Posterior cingulate gyrus (tissue), 11 donors: Measurements from ENCODE around the gene GNAL.
"Not testable (repeated sequence)": the region's sequence is repeated elsewhere in the genome, so short reads cannot be mapped to it uniquely, and the experiment has no call there.

Experiments
- DNase-seq, 10 donors: peaks; one replicate each; pipeline versions ENCODE4 v3.0.0 to v3.0.0-alpha.2; 2020 to 2021; ENCODE audit warnings: mixed read lengths in 3 of 10
- intact Hi-C: fragments of 100-400 bp; cut with DNase I; formaldehyde crosslinking; loops from one replicate; pipeline ENCODE4 v1.15.1; 2023

GNAL gene

GRCh38 chr18:11668441-11669169 lies 20.5 kb upstream of the GNAL start:
- DNase-seq, result no peak
- intact Hi-C loops, result no loop called here

DNA sequence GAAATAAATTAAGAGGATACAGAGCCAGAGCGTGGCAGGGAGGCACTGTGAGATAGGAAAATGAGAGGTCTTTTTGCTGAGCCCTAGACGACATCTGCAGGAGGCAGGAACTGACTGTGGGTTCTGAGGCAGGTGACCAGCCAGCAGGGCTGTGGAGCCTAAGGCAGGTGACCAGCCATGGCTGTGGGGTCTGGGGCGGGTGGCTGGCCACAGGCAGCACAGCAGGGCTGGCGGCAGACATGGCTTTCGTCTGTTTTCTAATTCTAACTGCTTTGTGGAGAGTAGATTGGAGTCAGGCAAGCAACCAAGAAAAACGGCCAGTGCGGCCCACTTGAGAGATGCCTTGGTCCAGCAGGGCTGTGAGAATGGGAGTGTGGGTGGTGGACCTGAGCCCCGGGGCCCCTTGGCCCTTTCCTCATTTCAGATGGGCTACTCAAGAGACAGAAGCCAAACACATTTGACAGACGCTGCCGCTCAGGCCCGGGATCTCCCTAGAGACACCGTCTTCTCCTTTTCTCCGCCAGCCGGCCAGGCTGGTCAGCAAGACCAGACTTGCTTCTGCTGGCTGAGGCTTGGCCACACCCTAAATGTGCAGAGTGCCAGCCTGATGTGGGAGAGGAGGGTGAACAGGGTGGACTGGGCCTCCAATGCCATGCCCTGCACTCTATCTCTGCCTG lies 19.7 kb upstream of the GNAL start:
- no peak for DNase-seq
- intact Hi-C loops, result no loop called here

- DNase-seq, result no peak
- intact Hi-C loops, result no loop called here
Observed at GRCh38 chr18:11669948-11670275, 19.2 kb upstream of the GNAL start.

DNA sequence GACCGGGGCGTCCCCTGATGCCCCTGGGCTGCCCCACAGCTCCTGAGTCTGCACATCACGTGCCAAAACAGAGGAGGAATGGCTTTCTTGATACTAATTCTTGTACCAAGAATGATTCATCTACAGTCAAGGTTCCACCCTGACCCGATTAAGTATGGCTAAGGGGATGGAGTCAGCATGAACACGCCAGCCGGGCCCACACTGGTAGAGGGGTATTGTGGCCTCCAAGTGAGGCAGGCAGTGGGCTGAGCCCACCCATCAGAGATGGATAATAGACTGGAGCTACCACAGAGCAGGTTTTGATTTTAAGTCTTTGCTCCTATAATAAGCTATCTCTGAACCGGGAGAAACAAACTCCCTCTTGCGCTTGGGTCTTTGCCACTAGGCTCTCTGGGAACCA lies 17.9 kb upstream of the GNAL start:
- intact Hi-C loops, result no loop called here
- DNase-seq, result no peak

GRCh38 chr18:11672198-11672597 lies 16.9 kb upstream of the GNAL start:
- intact Hi-C loops, result no loop called here
- peak in 1 of 10 donors; percentile 80 for DNase-seq

GRCh38 chr18:11672846-11673454 lies 16.1 kb upstream of the GNAL start:
- no peak for DNase-seq
- intact Hi-C loops, result no loop called here

DNA sequence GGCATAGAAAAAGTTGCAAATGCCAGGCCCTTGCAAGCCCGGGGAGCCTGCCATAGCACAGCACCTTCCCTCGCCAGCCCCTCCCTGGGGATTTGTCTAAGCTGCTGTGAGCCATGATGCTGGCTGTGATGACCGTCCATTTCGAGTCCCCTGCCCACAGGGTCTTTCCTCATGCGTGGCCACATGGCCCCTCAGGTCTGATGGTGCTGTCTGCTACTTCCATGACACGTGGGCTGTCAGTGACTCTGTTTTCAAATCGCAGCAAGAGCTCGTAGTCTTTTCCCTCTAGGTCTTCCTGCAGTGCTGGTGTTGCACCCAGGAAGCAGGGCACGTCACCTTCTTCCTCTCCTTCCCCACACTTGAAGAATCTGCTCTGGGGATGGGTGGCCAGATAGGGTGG lies 15.5 kb upstream of the GNAL start:
- DNase-seq, result no peak
- intact Hi-C loops, result no loop called here

DNA sequence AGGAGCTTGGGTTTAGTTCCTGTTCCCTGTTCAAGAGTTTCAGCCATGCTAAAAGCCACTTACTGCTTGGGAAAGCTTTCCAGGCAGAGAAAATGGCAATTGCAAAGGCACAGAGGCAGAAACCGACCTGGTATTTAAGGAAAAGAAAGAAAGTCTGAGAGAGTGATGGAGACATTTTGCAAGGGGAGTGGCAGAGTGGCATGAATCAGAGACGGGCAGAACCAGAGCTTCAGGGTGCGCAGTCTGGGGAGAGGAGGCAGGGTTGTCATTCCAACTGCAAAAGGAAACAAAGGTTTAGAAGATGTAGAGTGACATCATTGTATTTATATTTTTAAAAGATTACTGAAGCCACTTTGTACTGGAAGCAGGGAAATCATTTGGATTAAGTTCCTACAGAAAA lies 14.9 kb upstream of the GNAL start:
- DNase-seq, result no peak
- intact Hi-C loops, result no loop called here

- intact Hi-C loops, result no loop called here
- DNase-seq, result no peak
Observed at GRCh38 chr18:11676386-11676785, 12.7 kb upstream of the GNAL start.

DNA sequence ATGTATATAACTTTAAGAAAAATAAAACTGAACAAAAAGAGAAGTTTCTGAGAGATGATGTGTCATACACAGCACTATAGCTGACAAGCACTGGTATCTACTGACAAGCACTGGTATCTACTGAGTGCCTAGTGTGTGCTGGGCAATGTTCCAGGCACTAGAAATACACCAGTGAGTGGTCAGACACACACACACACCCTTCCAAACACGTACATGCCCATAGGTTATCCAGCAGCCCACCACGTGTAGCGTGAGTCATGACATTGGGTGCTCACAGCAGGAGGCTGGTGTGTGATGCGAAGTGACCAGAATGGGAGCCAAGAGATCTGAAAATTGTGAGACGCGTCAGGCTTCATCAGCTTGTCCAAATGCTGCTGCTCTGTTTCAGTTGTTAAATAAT lies 12.2 kb upstream of the GNAL start:
- DNase-seq, result no peak
- intact Hi-C loops, result no loop called here

DNA sequence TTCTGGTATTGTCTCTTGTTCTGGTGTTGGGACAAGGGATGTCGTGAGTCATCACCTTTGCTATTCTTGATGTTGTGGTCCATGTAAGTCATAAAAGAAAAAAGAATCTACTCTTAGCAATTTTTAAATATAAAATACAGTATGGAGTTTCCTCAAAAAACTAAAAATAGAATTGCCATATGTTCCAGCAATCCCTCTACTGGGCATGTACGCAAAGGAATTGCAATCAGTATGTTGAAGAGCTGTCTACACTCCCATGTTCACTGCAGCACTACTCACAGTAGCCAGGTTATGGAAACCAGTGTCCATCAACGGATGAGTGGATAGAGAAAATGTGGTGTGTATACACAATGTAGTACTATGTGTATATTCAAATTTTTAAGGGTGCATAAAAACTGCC lies 10.9 kb upstream of the GNAL start:
- DNase-seq, result no peak
- intact Hi-C loops, result no loop called here

DNA sequence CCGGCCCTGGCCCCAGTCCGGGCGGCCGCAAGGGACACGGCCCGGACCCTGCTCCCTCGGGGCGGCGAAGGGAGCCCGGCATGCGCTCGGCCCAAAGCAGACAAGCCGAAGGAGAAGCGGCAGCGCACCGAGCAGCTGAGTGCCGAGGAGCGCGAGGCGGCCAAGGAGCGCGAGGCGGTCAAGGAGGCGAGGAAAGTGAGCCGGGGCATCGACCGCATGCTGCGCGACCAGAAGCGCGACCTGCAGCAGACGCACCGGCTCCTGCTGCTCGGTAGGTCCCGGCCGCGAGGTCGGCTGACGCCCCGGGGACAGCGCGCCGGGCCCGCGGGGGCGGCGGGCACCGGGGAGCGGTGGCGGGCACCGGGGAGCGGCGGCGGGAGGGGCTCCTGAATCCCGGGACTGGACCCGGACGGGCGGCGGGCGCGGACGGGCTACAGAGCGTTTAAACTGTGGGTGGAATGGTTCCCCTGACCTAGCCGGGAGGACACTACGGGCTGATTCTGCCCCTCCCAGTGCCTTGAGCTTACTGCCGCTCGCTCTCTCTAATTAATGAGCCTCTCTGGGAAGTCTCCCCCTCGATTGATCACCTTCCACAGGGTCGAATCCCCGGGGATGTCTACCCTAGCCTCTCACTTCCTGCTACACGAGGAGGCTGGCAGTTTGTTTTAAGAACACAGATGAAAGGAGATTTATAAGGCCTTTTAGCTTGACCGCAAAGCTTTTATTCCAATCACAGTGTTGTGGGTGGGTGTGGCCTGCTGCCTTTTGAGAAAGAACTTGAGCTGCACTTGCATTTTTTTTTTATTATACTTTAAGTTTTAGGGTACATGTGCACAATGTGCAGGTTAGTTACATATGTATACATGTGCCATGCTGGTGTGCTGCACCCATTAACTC lies 853 bp downstream of the GNAL start:
- intact Hi-C loops, result no loop called here
- peak in 5 of 10 donors; percentile 17 to 84 (median 72) for DNase-seq

DNA sequence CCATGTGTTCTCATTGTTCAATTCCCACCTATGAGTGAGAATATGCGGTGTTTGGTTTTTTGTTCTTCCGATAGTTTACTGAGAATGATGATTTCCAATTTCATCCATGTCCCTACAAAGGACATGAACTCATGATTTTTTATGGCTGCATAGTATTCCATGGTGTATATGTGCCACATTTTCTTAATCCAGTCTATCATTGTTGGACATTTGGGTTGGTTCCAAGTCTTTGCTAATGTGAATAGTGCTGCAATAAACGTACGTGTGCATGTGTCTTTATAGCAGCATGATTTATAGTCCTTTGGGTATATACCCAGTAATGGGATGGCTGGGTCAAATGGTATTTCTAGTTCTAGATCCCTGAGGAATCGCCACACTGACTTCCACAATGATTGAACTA lies 1.6 kb downstream of the GNAL start:
- intact Hi-C loops, DNase-seq: not testable (repeated sequence)

DNA sequence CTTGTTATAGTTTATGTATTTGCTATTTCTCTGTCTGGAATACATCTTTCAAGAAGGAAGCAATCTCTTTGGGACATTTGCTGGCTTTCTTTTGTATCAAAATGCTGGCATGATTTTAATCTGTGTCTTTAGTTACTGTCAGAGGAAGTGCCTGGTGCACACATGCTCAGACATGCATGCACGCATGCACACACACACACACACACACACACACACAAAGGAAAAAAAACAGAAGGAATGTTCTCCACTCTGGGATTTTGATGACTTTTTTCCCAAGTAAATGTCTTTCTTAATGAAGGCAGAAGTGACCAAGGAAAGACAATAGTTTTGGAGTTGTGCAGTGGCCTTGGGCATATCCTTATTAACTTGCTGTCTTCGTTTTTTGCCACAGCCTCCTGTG lies 6.7 kb downstream of the GNAL start:
- intact Hi-C loops, result no loop called here
- DNase-seq, result no peak

DNA sequence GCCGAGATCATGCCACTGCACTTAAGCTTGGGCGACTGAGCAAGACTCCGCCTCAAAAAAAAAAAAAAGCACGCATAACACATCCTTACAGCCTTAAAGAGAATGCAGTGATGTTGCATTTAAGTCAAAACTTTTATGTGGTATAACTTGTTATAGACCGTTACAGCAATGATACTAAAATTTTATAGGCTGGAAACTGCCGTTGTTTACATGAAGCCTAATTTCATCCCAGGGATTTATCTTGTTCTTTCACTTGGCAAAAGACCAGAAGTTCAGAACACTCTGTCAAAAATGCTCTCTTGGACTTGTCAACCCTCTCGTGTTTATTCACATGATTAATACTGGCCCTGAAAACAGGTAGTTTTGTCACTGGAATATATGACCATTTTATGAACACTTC lies 7.4 kb downstream of the GNAL start:
- no peak for DNase-seq
- intact Hi-C loops, result no loop called here

- intact Hi-C loops, result no loop called here
- DNase-seq, result no peak
Observed at GRCh38 chr18:11700876-11701275, 11.8 kb downstream of the GNAL start.

DNA sequence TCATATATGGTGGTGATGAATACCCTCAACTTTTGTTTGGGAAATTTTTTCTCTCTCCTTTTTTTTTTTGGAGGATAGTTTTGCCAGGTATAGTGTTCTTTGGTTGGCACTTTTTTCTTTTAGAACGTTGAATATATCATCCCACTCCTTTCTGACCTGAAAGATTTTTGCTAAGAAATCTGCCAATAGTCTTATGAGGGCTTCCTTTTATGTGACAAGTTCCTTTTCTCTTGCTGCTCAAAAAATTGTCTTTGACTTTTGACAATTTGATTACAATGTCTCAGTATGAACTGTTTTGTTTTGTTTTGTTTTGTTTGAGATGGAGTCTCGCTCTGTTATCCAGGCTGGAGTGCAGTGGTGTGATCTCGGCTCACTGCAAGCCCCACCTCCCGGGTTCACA lies 21.5 kb downstream of the GNAL start:
- DNase-seq, result no peak
- intact Hi-C loops, result no loop called here

DNA sequence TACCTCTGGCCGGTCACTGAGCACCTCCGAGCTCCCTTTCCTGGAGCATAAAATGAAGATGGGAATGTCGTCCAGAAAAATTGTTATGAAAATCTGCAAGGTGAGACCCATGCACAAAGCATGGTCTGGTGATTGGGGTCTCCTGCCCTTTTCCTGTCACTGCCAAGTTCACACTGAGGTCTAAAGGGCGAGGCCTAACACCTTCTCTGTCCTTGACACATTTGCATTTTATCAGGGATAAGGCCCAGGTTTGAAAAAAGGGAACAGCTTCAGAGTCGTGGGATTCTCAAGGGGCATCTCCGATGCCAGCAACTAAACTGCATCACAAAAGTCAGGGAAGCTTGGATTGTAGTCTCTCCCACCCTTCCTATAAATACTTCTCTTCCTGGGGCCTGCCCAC lies 24.7 kb downstream of the GNAL start:
- intact Hi-C loops, result no loop called here
- no peak for DNase-seq

DNA sequence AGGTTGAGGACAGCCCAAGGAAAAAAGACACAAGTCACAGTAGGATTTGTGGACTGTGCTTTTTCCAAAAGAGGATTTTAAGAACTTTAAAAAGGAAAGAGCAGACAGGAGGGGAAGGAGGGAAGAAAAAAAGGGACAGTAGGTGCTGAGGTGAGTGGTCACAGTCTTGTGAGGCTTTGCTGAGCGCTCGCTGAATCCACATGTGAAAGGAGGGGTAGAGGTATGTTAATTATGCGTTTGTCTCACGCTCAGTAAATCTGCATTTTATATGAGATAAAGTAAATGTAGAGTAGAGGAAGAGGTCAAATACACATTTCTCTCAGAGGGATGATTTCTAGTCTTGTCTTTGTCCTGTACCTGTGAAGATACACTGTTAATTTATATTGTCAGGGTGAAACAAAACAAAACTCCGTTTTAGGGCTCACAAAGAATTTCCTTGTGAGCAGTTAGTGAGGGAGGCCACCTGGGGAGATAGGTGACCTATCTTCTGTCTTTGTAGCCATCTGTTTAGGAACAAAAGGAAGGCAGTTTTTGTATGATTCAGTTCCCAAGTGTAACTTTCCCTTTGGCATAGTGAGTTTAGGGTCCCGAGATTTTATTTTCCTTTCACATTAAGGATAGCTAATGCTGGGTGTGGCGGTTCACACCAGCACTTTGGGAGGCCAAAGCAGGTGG lies 25.3 kb downstream of the GNAL start:
- intact Hi-C loops, result no loop called here
- no peak for DNase-seq

DNA sequence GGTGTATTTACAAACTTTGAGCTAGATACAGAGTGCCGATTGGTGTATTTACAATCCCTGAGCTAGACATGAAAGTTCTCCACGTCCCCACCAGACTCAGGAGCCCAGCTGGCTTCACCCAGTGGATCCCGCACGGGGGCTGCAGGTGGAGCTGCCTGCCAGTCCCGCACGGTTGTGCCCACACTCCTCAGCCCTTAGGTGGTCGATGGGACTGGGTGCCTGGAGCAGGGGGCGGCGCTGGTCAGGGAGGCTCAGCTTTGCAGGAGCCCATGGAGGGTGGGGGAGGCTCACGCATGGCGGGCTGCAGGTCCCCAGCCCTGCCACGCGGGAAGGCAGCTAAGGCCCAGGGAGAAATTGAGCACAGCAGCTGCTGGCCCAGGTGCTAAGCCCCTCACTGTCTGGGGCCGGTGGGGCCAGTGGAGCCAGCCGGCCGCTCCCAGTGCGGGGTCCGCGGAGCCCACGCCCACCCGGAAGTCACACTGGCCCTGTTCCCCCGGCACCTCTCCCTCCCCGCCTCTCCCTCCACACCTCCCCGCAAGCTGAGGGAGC lies 27.8 kb downstream of the GNAL start:
- DNase-seq, intact Hi-C loops: not testable (repeated sequence)
